ENCODE data around the gene TRIM17. TPM values are rescaled to one million over a fixed set of nuclear protein-coding genes. Genes with fewer than 3 reads are reported as not detected.

TRIM17 gene
- polyA plus RNA-seq, 1 of the 3 experiments (the other 2 are of a cell fraction) = 1.6 TPM

DNA sequence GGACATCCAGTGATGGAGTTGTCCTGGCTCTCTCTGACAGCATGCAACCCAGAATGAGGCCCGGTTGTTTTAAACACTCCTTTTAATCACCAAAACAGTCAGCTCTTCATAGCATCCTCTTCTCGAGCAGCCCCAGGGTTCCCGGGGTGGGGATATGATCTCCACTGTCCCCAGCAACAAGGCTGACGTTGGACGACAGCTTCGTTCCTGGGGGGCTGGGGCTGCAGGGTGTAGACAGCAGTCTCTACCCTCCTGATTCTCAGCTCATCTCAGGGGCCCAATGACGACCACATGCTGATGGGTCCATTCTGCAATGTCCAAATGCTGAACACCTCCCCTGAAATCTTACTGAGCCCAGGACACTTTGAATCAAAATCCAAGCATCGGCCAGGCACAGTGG lies 37.0 kb downstream of the TRIM17 start:
- H2AFZ ChIP-seq (ENCODE audit: low read depth) = no peak overlapping the region

More for the DNA sequence above, 37.0 kb downstream of the TRIM17 start:
- no peak for TF ChIP-seq ELF1 (IDR thresholded peaks at IDR 0.05)
- no peak for TF ChIP-seq GATA2 (CRISPR knock-in tag; IDR thresholded peaks at IDR 0.05)
- no peak for TF ChIP-seq POLR2AphosphoS5 (IDR thresholded peaks at IDR 0.05; ENCODE audit: low read depth, low read length)
- TF ChIP-seq, protein P1, sequence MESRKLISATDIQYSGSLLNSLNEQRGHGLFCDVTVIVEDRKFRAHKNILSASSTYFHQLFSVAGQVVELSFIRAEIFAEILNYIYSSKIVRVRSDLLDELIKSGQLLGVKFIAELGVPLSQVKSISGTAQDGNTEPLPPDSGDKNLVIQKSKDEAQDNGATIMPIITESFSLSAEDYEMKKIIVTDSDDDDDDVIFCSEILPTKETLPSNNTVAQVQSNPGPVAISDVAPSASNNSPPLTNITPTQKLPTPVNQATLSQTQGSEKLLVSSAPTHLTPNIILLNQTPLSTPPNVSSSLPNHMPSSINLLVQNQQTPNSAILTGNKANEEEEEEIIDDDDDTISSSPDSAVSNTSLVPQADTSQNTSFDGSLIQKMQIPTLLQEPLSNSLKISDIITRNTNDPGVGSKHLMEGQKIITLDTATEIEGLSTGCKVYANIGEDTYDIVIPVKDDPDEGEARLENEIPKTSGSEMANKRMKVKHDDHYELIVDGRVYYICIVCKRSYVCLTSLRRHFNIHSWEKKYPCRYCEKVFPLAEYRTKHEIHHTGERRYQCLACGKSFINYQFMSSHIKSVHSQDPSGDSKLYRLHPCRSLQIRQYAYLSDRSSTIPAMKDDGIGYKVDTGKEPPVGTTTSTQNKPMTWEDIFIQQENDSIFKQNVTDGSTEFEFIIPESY (IDR thresholded peaks at IDR 0.05; ENCODE audit: borderline replicate concordance, low read depth) = no peak
- TF ChIP-seq, protein P2, sequence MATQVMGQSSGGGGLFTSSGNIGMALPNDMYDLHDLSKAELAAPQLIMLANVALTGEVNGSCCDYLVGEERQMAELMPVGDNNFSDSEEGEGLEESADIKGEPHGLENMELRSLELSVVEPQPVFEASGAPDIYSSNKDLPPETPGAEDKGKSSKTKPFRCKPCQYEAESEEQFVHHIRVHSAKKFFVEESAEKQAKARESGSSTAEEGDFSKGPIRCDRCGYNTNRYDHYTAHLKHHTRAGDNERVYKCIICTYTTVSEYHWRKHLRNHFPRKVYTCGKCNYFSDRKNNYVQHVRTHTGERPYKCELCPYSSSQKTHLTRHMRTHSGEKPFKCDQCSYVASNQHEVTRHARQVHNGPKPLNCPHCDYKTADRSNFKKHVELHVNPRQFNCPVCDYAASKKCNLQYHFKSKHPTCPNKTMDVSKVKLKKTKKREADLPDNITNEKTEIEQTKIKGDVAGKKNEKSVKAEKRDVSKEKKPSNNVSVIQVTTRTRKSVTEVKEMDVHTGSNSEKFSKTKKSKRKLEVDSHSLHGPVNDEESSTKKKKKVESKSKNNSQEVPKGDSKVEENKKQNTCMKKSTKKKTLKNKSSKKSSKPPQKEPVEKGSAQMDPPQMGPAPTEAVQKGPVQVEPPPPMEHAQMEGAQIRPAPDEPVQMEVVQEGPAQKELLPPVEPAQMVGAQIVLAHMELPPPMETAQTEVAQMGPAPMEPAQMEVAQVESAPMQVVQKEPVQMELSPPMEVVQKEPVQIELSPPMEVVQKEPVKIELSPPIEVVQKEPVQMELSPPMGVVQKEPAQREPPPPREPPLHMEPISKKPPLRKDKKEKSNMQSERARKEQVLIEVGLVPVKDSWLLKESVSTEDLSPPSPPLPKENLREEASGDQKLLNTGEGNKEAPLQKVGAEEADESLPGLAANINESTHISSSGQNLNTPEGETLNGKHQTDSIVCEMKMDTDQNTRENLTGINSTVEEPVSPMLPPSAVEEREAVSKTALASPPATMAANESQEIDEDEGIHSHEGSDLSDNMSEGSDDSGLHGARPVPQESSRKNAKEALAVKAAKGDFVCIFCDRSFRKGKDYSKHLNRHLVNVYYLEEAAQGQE (IDR thresholded peaks at IDR 0.05; ENCODE audit: low read depth, low read length) = no peak
- TF ChIP-seq RFX5 (IDR thresholded peaks at IDR 0.05; ENCODE audit: low read length) = no peak
- TF ChIP-seq, protein P3, sequence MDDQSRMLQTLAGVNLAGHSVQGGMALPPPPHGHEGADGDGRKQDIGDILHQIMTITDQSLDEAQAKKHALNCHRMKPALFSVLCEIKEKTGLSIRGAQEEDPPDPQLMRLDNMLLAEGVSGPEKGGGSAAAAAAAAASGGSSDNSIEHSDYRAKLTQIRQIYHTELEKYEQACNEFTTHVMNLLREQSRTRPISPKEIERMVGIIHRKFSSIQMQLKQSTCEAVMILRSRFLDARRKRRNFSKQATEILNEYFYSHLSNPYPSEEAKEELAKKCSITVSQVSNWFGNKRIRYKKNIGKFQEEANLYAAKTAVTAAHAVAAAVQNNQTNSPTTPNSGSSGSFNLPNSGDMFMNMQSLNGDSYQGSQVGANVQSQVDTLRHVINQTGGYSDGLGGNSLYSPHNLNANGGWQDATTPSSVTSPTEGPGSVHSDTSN (IDR thresholded peaks at IDR 0.05) = no peak
- TF ChIP-seq GABPA (IDR thresholded peaks at IDR 0.05; ENCODE audit: low read depth) = no peak
- no peak for TF ChIP-seq TCF12 (IDR thresholded peaks at IDR 0.05)
- TF ChIP-seq EZH2phosphoT487 (IDR thresholded peaks at IDR 0.05; ENCODE audit: borderline replicate concordance, low read depth) = no peak
- H3K9ac ChIP-seq = no peak overlapping the region
- H3K27ac ChIP-seq (ENCODE audit: low read depth in 2 of 2, low read length in 1 of 2) = no peak overlapping the region
- ChIA-PET CTCF (interaction anchor here (0.8 to 2.9 kb wide), 7 partner anchors 8 to 135 kb away, joined by 3 to 20 read pairs (median 4); a partner anchor contains a TSS), POLR2A (no interaction called here)
- H4K20me1 ChIP-seq (ENCODE audit: insufficient read depth) = no peaks in the 10 kb centered on the region
- H3K9me2 ChIP-seq = no peaks in the 10 kb centered on the region
- no peak overlapping the region for H3K4me3 ChIP-seq (ENCODE audit: low read depth in 2 of 2, low read length in 1 of 2)
- 91% methylated on average over 8 of the region's 8 CpGs for WGBS (ENCODE audit: low lambda C conversion rate)
- H3K4me2 ChIP-seq = no peak overlapping the region
- H3K36me3 ChIP-seq (replicated peaks in 1 of 2; ENCODE audit: control insufficient read depth in 1 of 2, insufficient read depth in 2 of 2, low read length in 1 of 2) = no peaks in the 10 kb centered on the region
- H3K4me1 ChIP-seq (ENCODE audit: control insufficient read depth in 1 of 2, insufficient read depth in 2 of 2, low read depth in 1 of 2, low read length in 1 of 2) = peaks cover 7 to 14% of the 10 kb centered on the region in 2 experiments; a peak in 2 of 4 replicates
- H3K27me3 ChIP-seq (ENCODE audit: insufficient read depth) = no peaks in the 10 kb centered on the region
- no peaks in the 10 kb centered on the region for H3K79me2 ChIP-seq (ENCODE audit: insufficient read depth)
- no peaks in the 10 kb centered on the region for H3F3A ChIP-seq (replicated peaks; ENCODE audit: insufficient read depth)
- no peak for DNase-seq
- no peaks in the 10 kb centered on the region for H3K9me3 ChIP-seq
